Measurements from ENCODE around the gene TCF3.
"Not testable (repeated sequence)": the region's sequence is repeated elsewhere in the genome, so short reads cannot be mapped to it uniquely, and the experiment has no call there.

TCF3 gene

DNA sequence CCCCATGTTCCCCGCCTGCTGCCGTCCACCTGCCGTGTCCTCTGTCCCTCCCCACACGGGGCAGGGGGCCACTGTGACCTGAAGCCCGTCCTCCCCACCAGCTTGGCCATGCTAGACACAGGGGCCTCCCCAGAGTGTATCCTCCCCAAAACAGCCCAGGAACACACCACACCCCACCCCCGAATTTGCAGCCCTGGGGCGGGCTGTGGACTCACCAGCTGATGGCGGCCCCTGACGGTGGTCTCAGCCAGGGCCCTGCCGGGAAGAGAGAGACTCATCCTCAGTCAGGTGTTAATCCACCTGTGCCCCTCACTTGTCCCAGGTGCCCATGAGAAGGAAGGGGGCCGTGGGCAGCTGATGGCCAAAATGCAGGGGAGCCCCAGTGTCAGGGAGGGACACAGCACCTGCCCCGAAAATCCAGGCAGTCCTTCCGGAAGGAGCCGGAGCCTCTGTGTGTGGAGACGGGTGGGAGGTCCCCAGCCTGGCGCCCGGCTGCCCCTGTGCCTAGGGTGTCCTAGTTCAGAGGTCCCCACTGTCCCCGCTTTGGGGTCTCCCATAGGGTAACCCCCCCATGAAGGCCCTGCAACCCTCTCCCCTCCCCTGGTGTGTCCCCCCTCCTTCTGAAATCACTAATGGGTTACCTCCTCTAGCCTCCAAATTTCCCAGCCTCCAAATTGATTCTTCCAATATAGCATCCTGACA, 39.3 kb upstream of the TCF3 start:
- TF ChIP-seq, protein P1, sequence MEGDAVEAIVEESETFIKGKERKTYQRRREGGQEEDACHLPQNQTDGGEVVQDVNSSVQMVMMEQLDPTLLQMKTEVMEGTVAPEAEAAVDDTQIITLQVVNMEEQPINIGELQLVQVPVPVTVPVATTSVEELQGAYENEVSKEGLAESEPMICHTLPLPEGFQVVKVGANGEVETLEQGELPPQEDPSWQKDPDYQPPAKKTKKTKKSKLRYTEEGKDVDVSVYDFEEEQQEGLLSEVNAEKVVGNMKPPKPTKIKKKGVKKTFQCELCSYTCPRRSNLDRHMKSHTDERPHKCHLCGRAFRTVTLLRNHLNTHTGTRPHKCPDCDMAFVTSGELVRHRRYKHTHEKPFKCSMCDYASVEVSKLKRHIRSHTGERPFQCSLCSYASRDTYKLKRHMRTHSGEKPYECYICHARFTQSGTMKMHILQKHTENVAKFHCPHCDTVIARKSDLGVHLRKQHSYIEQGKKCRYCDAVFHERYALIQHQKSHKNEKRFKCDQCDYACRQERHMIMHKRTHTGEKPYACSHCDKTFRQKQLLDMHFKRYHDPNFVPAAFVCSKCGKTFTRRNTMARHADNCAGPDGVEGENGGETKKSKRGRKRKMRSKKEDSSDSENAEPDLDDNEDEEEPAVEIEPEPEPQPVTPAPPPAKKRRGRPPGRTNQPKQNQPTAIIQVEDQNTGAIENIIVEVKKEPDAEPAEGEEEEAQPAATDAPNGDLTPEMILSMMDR (IDR thresholded peaks at IDR 0.05; ENCODE audit: control extremely low read depth, extremely low read depth, low read depth, missing control alignments) = no peak
- DNase-seq (ENCODE audit: extremely low spot score) = no peak
- ChIA-PET CTCF (no interaction called here), POLR2A (no interaction called here)

DNA sequence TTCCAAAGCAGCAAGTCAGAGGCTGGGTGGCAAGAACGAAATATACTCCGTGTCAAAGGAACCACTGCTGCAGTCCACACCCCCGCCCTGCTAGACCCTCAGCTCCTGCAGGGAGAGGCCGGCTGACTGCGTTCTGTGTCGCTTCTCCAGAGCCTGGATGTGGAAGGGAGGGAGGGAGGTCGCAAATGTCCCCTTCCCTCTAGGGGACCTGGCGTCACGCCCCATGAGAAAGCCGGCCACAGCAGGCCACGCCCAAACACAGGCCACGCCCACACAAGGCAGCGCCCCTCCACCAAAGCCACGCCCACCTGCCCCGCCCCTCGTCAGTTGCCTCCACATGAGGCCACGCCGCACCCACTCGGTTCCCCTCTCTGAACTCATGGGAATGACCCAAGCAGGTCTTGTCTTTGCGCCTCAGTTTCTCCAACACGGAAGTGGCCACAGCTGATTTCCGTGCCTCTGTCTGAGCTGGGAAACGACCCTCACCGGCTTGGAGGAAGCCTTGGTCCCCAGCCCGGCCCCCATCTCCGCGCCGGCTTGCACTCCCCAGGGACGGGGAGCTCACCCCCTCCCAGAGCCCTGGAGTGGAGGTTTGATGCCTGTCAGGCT, 38.4 kb upstream of the TCF3 start:
- DNase-seq (ENCODE audit: extremely low spot score) = peak; percentile 85
- ChIA-PET POLR2A (no interaction called here), CTCF (no interaction called here)
- TF ChIP-seq, protein P1 (IDR thresholded peaks at IDR 0.05; ENCODE audit: control extremely low read depth, extremely low read depth, low read depth, missing control alignments) = no peak

DNA sequence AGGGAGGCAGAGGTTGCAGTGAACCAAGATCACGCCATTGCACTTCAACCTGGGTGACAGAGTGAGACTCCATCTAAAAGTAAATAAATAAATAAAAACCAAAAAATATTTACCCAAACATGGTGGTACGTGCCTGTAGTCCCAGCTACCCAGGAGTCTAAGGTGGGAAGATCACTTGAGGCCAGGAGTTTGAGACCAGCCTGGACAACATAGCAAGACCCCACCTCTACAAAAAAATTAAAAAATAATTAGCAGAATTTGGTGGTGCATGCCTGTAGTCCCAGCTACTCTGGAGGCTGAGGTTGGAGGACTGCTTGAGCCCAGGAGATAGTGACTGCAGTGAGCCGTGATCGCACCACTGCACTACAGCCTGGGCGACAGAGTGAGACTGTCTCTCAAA, 33.4 kb upstream of the TCF3 start:
- CTCF ChIA-PET = interaction anchor here (2.2 kb wide), 1 partner anchor 14 kb away, joined by 7 read pairs; no protein-coding TSS in a partner anchor
- DNase-seq (ENCODE audit: extremely low spot score); POLR2A ChIA-PET: not testable (repeated sequence)

DNA sequence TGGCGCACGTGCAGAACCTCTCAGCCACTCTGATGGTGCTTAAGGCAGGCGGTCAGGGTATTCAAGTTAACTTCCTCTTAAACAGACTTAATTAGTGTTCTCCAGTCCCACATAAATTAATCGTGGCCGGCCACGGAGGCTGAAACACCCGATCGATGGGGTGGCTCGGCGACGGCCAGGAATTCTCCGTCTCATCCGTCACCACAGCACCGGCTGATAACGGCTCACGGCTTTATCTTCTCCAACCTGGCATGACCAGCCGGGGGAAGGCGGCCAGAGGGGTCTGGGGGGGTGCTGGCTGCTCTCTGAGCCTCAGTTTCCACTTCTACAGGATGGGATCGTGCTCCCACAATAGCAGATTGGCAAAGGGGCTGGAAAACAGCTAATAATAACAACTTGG, 32.6 kb upstream of the TCF3 start:
- CTCF ChIA-PET = interaction anchor here (1.0 to 2.2 kb wide), 2 partner anchors 11 to 13 kb away, joined by 3 to 7 read pairs; no protein-coding TSS in a partner anchor
- no peak for DNase-seq (ENCODE audit: extremely low spot score)
- TF ChIP-seq, protein P1 (IDR thresholded peaks at IDR 0.05; ENCODE audit: control extremely low read depth, extremely low read depth, low read depth, missing control alignments) = no peak
- POLR2A ChIA-PET = no interaction called here

DNA sequence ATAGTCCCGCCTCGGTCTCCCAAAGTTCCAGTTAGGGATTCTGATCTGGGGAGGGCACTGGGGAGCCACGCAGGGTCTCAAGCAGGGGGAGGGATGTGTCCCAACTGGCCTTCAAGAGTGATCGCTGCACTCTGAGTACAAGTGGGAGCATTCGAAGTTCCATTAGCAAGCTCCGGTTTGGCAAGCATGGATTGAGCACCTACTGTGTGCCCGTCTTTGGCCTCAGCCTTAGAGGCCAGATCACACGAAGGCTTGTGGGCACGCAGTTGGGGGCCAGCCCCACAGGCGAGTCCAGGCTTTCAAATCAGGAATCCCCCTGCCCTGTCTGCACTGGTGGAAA, 32.1 kb upstream of the TCF3 start:
- no peak for DNase-seq (ENCODE audit: extremely low spot score)
- ChIA-PET POLR2A (no interaction called here), CTCF (interaction anchor here (1.0 to 2.2 kb wide), 2 partner anchors 11 to 12 kb away, joined by 3 to 7 read pairs; no protein-coding TSS in a partner anchor)
- TF ChIP-seq, protein P1 (IDR thresholded peaks at IDR 0.05; ENCODE audit: control extremely low read depth, extremely low read depth, low read depth, missing control alignments) = no peak

DNA sequence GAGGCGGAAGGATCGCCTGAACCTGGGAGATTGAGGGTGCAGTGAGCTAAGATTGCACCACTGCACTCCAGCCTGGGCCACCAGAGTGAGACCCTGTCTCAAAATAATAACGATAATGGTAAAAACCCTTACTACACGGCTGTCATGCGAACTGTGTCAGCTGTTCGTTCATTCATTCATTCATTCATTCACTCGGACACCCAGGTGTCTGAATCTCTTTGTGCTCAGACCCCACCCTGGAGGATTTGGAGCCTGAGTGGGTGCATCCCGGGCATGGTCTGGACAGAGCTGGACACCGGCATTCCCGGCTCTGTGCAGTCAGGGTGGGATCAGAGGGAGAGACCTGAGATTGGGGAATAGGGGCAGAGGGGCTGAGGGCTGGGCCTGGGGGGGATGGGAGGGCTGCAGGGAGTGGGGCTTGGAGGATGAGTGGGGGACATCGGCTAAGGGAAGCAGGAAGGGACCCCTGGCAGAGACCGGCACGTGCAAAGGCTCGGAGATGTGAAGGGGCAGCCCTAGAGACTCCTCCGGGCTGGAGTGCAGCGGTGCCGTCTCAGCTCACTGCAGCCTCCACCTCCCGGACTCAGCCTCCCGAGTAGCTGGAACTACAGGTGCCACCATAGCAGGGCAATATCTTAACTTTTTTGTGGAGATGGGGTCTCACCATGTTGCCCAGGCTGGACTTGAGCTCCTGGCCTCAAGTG, 31.6 kb upstream of the TCF3 start:
- CTCF ChIA-PET = interaction anchor here (1.0 kb wide), 1 partner anchor 12 kb away, joined by 3 read pairs; no protein-coding TSS in a partner anchor
- DNase-seq (ENCODE audit: extremely low spot score) = no peak
- POLR2A ChIA-PET = no interaction called here
- TF ChIP-seq, protein P1 (IDR thresholded peaks at IDR 0.05; ENCODE audit: control extremely low read depth, extremely low read depth, low read depth, missing control alignments) = no peak

DNA sequence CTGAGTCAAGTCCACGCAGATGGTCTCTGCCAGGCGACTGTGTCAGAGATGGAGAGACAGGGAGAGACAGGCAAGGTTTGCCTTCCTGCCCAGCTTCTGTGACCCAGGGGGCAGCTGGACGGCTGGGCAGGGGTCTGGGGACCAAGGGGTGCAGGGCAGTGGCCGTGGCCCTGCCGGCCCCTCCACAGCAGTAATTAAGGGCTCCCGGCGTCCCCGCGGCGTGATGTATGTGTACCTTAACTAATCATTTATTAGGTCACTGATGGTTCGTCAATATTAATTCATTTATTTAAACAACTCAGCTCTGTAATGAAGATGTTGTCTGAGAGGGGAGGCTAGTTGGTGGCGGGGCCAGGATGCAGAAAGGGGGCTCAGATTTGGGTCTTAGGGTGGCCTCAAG, 28.6 kb upstream of the TCF3 start:
- ChIA-PET POLR2A (no interaction called here), CTCF (no interaction called here)
- TF ChIP-seq, protein P1 (IDR thresholded peaks at IDR 0.05; ENCODE audit: control extremely low read depth, extremely low read depth, low read depth, missing control alignments) = no peak
- DNase-seq (ENCODE audit: extremely low spot score) = no peak
